HepG2 (cell line): ENCODE measurements around the gene CYSRT1.

Experiments used
- ARID4A ChIP-seq: sonication (generic); formaldehyde crosslinking; IDR thresholded peaks from 2 replicates; pipeline ENCODE4 v1.5.0; 2020; ENCODE audit warnings: mild to moderate bottlenecking, missing genetic modification reagents, borderline replicate concordance
- HCFC1 ChIP-seq: fragments of 150-350 bp; IDR thresholded peaks from 2 replicates; pipeline ENCODE4 v1.6.1; 2014; ENCODE audit warnings: low read depth, low read length
- POLR2AphosphoS5 ChIP-seq: IDR thresholded peaks from 2 replicates; pipeline ENCODE4 v1.6.1; 2012; ENCODE audit warnings: low read depth, low read length
- REST ChIP-seq, 2 experiments: IDR thresholded peaks; 2 replicates each; pipeline ENCODE4 v1.6.1; 2011 to 2012; ENCODE audit warnings: low read length in 2 of 2, borderline replicate concordance in 1 of 2, low read depth in 1 of 2, mild to moderate bottlenecking in 1 of 2, moderate library complexity in 1 of 2

- TF ChIP-seq ARID4A (CRISPR knock-in tag): peak; percentile 66; the same call in 1 of the 2 replicates
- no peak for TF ChIP-seq REST (IDR thresholded peaks at IDR 0.05; ENCODE audit: borderline replicate concordance in 1 of 2, low read depth in 1 of 2, low read length in 2 of 2)
- TF ChIP-seq POLR2AphosphoS5: peak; percentile 88
- peak; percentile 79 for TF ChIP-seq HCFC1
These were observed 29.9 kb downstream of the CYSRT1 start, which contains the start of gene NELFB for GRCh38 chr9:137254624-137255447.
